Jurkat, Clone E6-1 (cell line): Measurements from ENCODE around the gene RB1.
"Not testable (repeated sequence)": the region's sequence is repeated elsewhere in the genome, so short reads cannot be mapped to it uniquely, and the experiment has no call there.

Experiments
- DNase-seq: peaks from one replicate; pipeline ENCODE4 v3.0.0-alpha.2; 2011; ENCODE audit warnings: low read depth, low spot score
- H3K4me3 ChIP-seq: 2 replicates; pipeline ENCODE4 v1.5.1; 2011; ENCODE audit warnings: mild to moderate bottlenecking, low read length, control low read depth, moderate library complexity

Gene RB1

GRCh38 chr13:48400850-48401291 lies 97.3 kb downstream of the RB1 start:
- no peak overlapping the region for H3K4me3 ChIP-seq
- DNase-seq, result no peak

- DNase-seq, result peak; percentile 73
- no peak overlapping the region for H3K4me3 ChIP-seq
Observed at GRCh38 chr13:48401480-48401879, 97.9 kb downstream of the RB1 start.

- no peak for DNase-seq
- H3K4me3 ChIP-seq, result no peak overlapping the region
Observed at GRCh38 chr13:48402325-48402932, 98.9 kb downstream of the RB1 start.

GRCh38 chr13:48403151-48403631 lies 99.6 kb downstream of the RB1 start:
- DNase-seq, result no peak

GRCh38 chr13:48403913-48404312 lies 100.4 kb downstream of the RB1 start:
- no peak overlapping the region for H3K4me3 ChIP-seq
- no peak for DNase-seq

More at GRCh38 chr13:48403151-48403631, 99.6 kb downstream of the RB1 start:
- no peak overlapping the region for H3K4me3 ChIP-seq

- no peak for DNase-seq
- no peak overlapping the region for H3K4me3 ChIP-seq
Observed at GRCh38 chr13:48404952-48405351, 101.4 kb downstream of the RB1 start.

GRCh38 chr13:48405875-48406274 lies 102.3 kb downstream of the RB1 start:
- H3K4me3 ChIP-seq, result no peak overlapping the region
- no peak for DNase-seq

GRCh38 chr13:48410199-48410598 lies 106.6 kb downstream of the RB1 start:
- no peak for DNase-seq
- H3K4me3 ChIP-seq, result no peak overlapping the region

GRCh38 chr13:48411147-48411794 lies 107.7 kb downstream of the RB1 start:
- H3K4me3 ChIP-seq, result peak overlapping the region; percentile 23
- DNase-seq, result no peak

- peak; percentile 71 for DNase-seq
- H3K4me3 ChIP-seq, result peak overlapping the region; percentile 23
Observed at GRCh38 chr13:48411841-48412531, 108.4 kb downstream of the RB1 start.

- peak; percentile 37 for DNase-seq
Observed at GRCh38 chr13:48412881-48413351, 109.4 kb downstream of the RB1 start, which contains the start of gene LPAR6. Gene LPAR6 (minus strand): TSS chr13:48413113. CDS start chr13:48412423, 690 bp downstream.

GRCh38 chr13:48414501-48414900 lies 111.0 kb downstream of the RB1 start:
- no peak for DNase-seq
- no peak overlapping the region for H3K4me3 ChIP-seq

More at GRCh38 chr13:48412881-48413351, 109.4 kb downstream of the RB1 start, which contains the start of gene LPAR6:
- peak within 1 kb of the TSS; percentile 23 for H3K4me3 ChIP-seq

GRCh38 chr13:48415516-48415915 lies 112.0 kb downstream of the RB1 start:
- no peak overlapping the region for H3K4me3 ChIP-seq
- no peak for DNase-seq

- not testable (repeated sequence) for DNase-seq
Observed at GRCh38 chr13:48422003-48422402, 118.5 kb downstream of the RB1 start.

GRCh38 chr13:48424212-48424611 lies 120.7 kb downstream of the RB1 start:
- no peak for DNase-seq
- no peak overlapping the region for H3K4me3 ChIP-seq

More at GRCh38 chr13:48422003-48422402, 118.5 kb downstream of the RB1 start:
- not testable (repeated sequence) for H3K4me3 ChIP-seq

- no peak for DNase-seq
- H3K4me3 ChIP-seq, result no peak overlapping the region
Observed at GRCh38 chr13:48426052-48426451, 122.5 kb downstream of the RB1 start.

GRCh38 chr13:48426755-48427298 lies 123.3 kb downstream of the RB1 start:
- not testable (repeated sequence) for DNase-seq

GRCh38 chr13:48429036-48429435 lies 125.5 kb downstream of the RB1 start:
- DNase-seq, result no peak

More at GRCh38 chr13:48426755-48427298, 123.3 kb downstream of the RB1 start:
- not testable (repeated sequence) for H3K4me3 ChIP-seq

GRCh38 chr13:48429886-48430285 lies 126.3 kb downstream of the RB1 start:
- no peak overlapping the region for H3K4me3 ChIP-seq
- DNase-seq, result no peak

More at GRCh38 chr13:48429036-48429435, 125.5 kb downstream of the RB1 start:
- H3K4me3 ChIP-seq, result no peak overlapping the region
